Anterior cingulate cortex (tissue), 58 donors: ENCODE measurements around the gene TUBA1C.
"Not testable (repeated sequence)": the region's sequence is repeated elsewhere in the genome, so short reads cannot be mapped to it uniquely, and the experiment has no call there.

Experiments used
- DNase-seq, 58 donors: peaks; one replicate each; lab custom pipeline; 2025; lab: John Stamatoyannopoulos, UW

The TUBA1C gene

DNA sequence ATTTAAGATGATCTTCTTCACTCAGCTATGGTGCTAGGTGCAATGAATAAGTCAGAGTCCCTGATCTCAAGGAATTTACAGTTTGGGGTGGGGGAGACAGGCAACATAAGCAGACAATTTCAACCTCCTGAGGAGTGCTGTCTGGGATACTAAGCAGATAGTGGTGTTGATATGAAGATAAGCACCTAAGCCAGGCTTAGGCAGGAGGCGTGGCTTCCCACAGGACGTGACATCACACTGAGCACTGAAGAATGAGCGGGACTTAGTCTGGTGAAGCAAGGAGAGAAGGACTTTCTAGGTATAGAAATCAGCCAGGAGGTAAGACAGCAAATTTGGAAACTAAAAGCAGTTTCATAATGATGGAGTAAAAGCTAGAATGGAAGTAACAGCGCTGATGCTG lies 36.9 kb downstream of the TUBA1C start:
- DNase-seq = no peak

DNA sequence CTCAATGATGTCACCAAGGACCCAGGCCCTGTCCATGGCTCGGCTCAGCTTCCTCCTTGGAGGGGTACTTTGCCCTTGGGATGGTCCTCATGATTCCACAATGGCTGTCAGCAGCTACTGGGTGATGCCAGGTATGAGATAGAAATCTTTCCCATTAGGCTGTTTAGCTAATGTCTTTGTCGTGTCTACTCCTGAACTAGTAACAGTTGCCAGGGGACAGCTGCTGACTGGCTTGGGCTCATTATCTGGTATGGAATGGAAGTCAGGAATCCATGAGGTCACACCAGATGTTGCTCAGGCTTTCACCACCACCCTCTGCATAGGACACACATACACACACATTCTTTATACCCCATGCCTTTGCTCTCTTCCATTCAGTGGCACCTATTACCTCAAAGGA lies 39.3 kb downstream of the TUBA1C start:
- DNase-seq = no peak

DNA sequence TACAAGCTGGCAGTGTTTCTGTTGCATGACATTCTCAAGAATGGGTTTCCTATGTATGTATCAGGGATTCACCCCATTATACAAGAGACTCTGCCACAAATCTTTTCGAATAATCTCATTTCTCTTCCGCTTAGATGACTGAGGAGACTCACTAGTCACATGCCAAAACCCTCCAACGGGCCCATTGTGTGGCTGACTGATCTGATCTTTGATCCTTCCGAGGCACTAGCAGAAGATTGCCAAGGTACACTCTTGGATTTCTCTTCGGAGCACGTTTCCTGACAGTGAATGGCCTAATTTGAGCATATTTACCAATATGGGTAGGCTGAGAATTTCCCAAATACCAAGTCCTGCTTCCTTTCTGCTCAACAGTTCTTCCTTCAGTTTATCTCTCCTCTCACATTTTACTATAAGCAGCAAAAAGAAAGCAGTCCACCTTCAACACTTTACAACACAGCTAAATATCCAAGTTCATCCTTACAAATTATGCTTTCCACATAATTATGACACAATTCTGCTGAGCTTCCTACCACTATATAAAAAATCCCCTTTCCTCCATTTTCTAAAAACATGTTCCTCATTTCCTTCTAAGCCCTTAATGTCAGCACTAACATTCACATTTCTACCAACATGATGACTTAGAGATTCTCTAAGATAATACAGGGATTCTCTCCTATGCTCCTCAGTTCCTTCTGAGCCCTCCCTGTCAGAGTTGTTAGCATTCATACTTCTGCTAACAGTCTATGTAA lies 41.1 kb downstream of the TUBA1C start:
- no peak for DNase-seq

GRCh38 chr12:49309386-49309785 lies 44.5 kb downstream of the TUBA1C start:
- DNase-seq = no peak

GRCh38 chr12:49310451-49311000 lies 45.6 kb downstream of the TUBA1C start:
- not testable (repeated sequence) for DNase-seq

- no peak for DNase-seq
Observed at GRCh38 chr12:49314811-49315210, 49.9 kb downstream of the TUBA1C start.

DNA sequence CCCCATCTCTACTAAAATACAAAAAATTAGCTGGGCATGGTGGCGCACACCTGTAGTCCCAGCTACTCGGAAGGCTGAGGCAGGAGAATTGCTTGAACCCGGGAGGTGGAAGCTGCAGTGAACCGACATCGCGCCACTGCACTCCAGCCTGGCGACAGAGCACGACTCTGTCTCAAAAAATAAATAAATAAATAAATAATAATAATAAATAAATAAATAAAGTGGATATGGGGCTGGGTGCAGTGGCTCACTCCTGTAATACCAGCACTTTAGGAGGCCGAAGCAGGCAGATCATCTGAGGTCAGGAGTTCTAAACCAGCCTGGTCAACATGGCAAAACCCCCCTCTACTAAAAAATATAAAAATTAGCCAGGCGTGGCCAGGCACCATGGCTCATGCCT lies 52.2 kb downstream of the TUBA1C start:
- DNase-seq = not testable (repeated sequence)

DNA sequence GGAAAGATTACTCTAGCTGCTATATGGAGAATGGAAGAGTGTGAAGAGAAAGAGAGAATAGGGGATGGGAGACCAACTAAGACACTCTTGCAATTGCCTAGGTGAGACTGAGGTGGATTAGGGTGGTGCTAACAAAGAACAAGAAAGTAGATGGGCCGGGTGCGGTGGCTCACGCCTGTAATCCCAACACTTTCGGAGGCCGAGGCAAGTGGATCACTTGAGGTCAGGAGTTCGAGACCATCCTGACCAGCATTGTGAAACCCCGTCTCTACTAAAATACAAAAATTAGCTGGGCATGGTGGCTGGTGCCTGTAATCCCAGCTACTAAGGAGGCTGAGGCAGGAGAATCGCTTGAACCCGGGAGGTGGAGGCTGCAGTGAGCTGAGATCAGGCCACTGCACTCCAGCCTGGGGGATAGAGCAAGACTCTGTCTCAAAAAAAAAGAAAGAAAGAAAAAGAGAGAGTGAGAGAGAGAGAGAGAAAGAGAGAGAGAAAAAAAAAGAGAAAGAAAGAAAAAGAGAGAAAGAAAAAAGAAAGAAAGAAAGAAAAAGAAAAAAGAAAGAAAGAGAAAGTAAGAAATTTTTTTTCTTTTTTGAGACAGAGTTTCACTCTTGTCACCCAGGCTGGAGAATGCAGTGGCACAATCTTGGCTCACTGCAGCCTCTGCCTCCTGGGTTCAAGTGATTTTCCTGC lies 55.7 kb downstream of the TUBA1C start:
- not testable (repeated sequence) for DNase-seq

DNA sequence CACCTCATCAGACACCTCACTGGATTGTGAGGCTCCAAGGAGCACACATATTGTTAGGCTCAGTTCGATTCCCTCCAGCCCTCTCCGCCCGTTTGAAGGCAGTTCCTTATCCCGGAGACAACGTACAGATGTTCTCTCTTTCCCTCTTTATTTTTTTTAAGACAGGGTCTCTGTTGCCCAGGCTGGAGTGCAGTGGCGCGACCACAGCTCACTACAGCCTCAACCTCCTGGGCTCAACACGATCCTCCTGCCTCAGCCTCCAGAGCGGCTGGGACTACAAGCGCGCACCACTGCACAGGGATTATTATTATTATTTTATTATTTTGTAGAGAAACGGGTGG lies 57.5 kb downstream of the TUBA1C start:
- DNase-seq = no peak

DNA sequence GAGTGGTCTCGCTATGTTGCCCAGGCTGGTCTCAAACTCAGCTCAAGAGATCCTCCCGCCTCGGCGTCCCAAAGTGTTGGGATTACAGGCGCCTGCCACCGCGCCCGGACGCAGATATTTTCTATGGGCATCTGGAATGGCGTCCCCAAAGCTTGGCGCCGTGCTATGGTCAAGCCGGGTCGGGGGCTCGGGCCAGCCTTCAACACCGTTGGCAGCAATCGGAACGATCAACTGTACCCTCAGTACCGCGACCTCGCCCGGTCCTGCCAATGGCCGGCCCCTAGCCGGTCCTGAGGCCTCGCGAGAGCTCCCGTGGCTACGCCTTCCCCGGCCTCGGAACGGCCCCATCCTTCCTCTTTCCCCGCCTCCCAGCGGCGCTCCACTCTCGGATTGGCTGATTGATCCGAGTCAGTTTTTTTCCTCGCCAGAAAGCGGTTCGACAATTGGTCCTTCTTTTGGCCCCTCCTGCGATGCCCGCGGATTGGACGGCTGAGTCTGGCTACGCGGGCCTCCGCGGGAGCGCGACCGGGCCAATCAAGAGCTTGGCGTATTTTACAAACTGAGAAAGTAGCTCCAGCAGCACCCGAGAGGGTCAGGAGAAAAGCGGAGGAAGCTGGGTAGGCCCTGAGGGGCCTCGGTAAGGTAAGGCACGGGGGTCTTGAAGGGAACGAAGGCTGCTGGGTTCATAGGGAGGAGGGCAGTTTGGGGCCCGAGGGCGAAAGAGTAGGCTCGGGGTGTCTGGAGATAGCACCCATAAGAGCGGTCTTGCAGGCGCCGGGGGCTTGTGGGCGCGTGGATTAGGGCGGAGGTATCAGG lies 58.0 kb downstream of the TUBA1C start, which contains the start of gene TROAP:
TROAP (plus strand) TSS at position 548 of the 816 bp plus-strand sequence. CDS start 354 bp downstream, outside the sequence.
- DNase-seq = peak; percentile 81 to 98 (median 96)

DNA sequence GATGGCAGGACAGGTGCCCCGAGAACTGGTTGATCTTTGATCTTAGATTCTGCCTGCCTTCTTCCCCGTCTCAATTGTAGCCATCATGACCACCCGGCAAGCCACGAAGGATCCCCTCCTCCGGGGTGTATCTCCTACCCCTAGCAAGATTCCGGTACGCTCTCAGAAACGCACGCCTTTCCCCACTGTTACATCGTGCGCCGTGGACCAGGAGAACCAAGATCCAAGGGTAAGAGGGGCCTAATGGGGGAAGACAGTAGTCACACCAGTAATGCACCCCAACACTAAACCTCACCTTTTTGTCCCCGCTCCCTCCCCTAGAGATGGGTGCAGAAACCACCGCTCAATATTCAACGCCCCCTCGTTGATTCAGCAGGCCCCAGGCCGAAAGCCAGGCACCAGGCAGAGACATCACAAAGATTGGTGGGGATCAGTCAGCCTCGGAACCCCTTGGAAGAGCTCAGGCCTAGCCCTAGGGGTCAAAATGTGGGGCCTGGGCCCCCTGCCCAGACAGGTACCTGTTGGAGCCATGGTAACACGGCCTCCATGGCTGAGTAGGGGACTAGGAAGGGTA lies 58.7 kb downstream of the TUBA1C start:
- DNase-seq = no peak
